GM10266 (cell line): ENCODE measurements around the gene TMEM107.

Experiments used
- DNase-seq: peaks from one replicate; pipeline ENCODE4 v3.0.0; 2012; ENCODE audit errors: extremely low spot score
- CTCF ChIP-seq: IDR thresholded peaks from 2 replicates; pipeline ENCODE4 v1.5.1; 2012; ENCODE audit warnings: mild to moderate bottlenecking, low read depth; ENCODE audit not compliant: control insufficient read depth, insufficient read depth; ENCODE audit errors: missing control alignments

Gene TMEM107

GRCh38 chr17:8141045-8141444 is 35.1 kb downstream of the TMEM107 start:
- TF ChIP-seq CTCF, result no peak
- DNase-seq, result no peak

GRCh38 chr17:8140065-8141029 is 35.8 kb downstream of the TMEM107 start:
- no peak for TF ChIP-seq CTCF
- no peak for DNase-seq

- peak; percentile 79 for TF ChIP-seq CTCF
- DNase-seq, result peak; percentile 90
Measured at GRCh38 chr17:8138672-8139371, 37.4 kb downstream of the TMEM107 start.

GRCh38 chr17:8138374-8138671 is 37.9 kb downstream of the TMEM107 start:
- TF ChIP-seq CTCF, result no peak
- DNase-seq, result no peak

- TF ChIP-seq CTCF, result no peak
- no peak for DNase-seq
Measured at GRCh38 chr17:8137645-8138373, 38.4 kb downstream of the TMEM107 start.

GRCh38 chr17:8133941-8134340 is 42.2 kb downstream of the TMEM107 start:
- no peak for DNase-seq
- TF ChIP-seq CTCF, result no peak
